ENCODE results near the gene POU6F2.

GRCh38 chr7:39221901-39222300, 244.2 kb downstream of the POU6F2 start:
- TF ChIP-seq CTCF (IDR thresholded peaks at IDR 0.05) (no peak), POLR2A (IDR thresholded peaks at IDR 0.05) (no peak), POLR2AphosphoS5 (IDR thresholded peaks at IDR 0.05) (no peak)

Measured in breast epithelium (tissue), 3 donors.